ENCODE results near the gene WDR82. TPM values are rescaled to one million over a fixed set of nuclear protein-coding genes. Genes with fewer than 3 reads are reported as not detected.
A peak's percentile ranks its signal among the peaks of the same experiment; 100 is the strongest.

WDR82 gene
- total RNA-seq, 1 donor from 2014 or later: 106 TPM

- Mint-ChIP-seq H3K4me3 (peak overlapping the region; percentile 41), H3K4me1 (peaks cover 74% of the 10 kb centered on the region), H3K27ac (peak overlapping the region; percentile 85), H3K27me3 (peaks cover 2% of the 10 kb centered on the region), H3K9me3 (peaks cover 5% of the 10 kb centered on the region), H3K36me3 (ENCODE audit: low read depth) (peaks cover 54% of the 10 kb centered on the region)
- DNase-seq: no peak
- intact Hi-C loops (cut with micrococcal nuclease): no loop called here
Measured at GRCh38 chr3:52248816-52249547, 29.5 kb downstream of the WDR82 start.

GRCh38 chr3:52248165-52248541 lies 30.3 kb downstream of the WDR82 start:
- Mint-ChIP-seq H3K27me3 (no peaks in the 10 kb centered on the region), H3K4me3 (peak overlapping the region; percentile 90), H3K36me3 (ENCODE audit: low read depth) (peaks cover 48% of the 10 kb centered on the region), H3K9me3 (peaks cover 2% of the 10 kb centered on the region), H3K27ac (peak overlapping the region; percentile 81), H3K4me1 (peaks cover 74% of the 10 kb centered on the region)
- DNase-seq: no peak
- intact Hi-C loops (cut with micrococcal nuclease): no loop called here

- peak overlapping the region; percentile 90 for H3K4me3 Mint-ChIP-seq
- DNase-seq: no peak
- H3K36me3 Mint-ChIP-seq (ENCODE audit: low read depth): peaks cover 45% of the 10 kb centered on the region
- peaks cover 73% of the 10 kb centered on the region for H3K4me1 Mint-ChIP-seq
- H3K9me3 Mint-ChIP-seq: no peaks in the 10 kb centered on the region
- no peaks in the 10 kb centered on the region for H3K27me3 Mint-ChIP-seq
- peak overlapping the region; percentile 91 for H3K27ac Mint-ChIP-seq
- intact Hi-C loops (cut with micrococcal nuclease): no loop called here
Measured at GRCh38 chr3:52247409-52248164, 30.9 kb downstream of the WDR82 start.

GRCh38 chr3:52246728-52247408 lies 31.6 kb downstream of the WDR82 start:
- Mint-ChIP-seq H3K27ac (peak overlapping the region; percentile 91), H3K9me3 (no peaks in the 10 kb centered on the region), H3K36me3 (ENCODE audit: low read depth) (peaks cover 40% of the 10 kb centered on the region), H3K4me3 (peak overlapping the region; percentile 90), H3K4me1 (peaks cover 70% of the 10 kb centered on the region), H3K27me3 (no peaks in the 10 kb centered on the region)
- DNase-seq: peak; percentile 77
- intact Hi-C loops (cut with micrococcal nuclease): no loop called here

- H3K4me1 Mint-ChIP-seq: peaks cover 71% of the 10 kb centered on the region
- intact Hi-C loops (cut with micrococcal nuclease): no loop called here
- peaks cover 37% of the 10 kb centered on the region for H3K36me3 Mint-ChIP-seq (ENCODE audit: low read depth)
Measured at GRCh38 chr3:52246264-52246620, 32.2 kb downstream of the WDR82 start.

GRCh38 chr3:52245322-52246263 lies 32.9 kb downstream of the WDR82 start, which contains the start of gene PPM1M:
Gene PPM1M (plus strand): TSS chr3:52245759. CDS start chr3:52245825, 66 bp downstream.
- H3K4me1 Mint-ChIP-seq: peaks cover 77% of the 10 kb centered on the region
- H3K27me3 Mint-ChIP-seq: no peaks in the 10 kb centered on the region
- DNase-seq: peak; percentile 93
- peak within 1 kb of the TSS; percentile 90 for H3K4me3 Mint-ChIP-seq
- intact Hi-C loops (cut with micrococcal nuclease): no loop called here
- H3K27ac Mint-ChIP-seq: peak within 1 kb of the TSS; percentile 91
- no peaks in the 10 kb centered on the region for H3K9me3 Mint-ChIP-seq
- H3K36me3 Mint-ChIP-seq (ENCODE audit: low read depth): peaks cover 38% of the 10 kb centered on the region

More at GRCh38 chr3:52246264-52246620, 32.2 kb downstream of the WDR82 start:
- H3K4me3 Mint-ChIP-seq: peak overlapping the region; percentile 90
- no peaks in the 10 kb centered on the region for H3K9me3 Mint-ChIP-seq
- no peak for DNase-seq
- H3K27me3 Mint-ChIP-seq: no peaks in the 10 kb centered on the region
- H3K27ac Mint-ChIP-seq: peak overlapping the region; percentile 91

- intact Hi-C loops (cut with micrococcal nuclease): loop anchor here (1.0 kb wide), 1 partner anchor 9 kb away; no protein-coding TSS in a partner anchor
- Mint-ChIP-seq H3K4me3 (peak overlapping the region; percentile 81), H3K4me1 (peaks cover 74% of the 10 kb centered on the region), H3K27me3 (no peaks in the 10 kb centered on the region), H3K27ac (peak overlapping the region; percentile 88), H3K9me3 (no peaks in the 10 kb centered on the region), H3K36me3 (ENCODE audit: low read depth) (peaks cover 29% of the 10 kb centered on the region)
- peak; percentile 72 for DNase-seq
Measured at GRCh38 chr3:52243791-52244628, 34.4 kb downstream of the WDR82 start.

- no peak for DNase-seq
- Mint-ChIP-seq H3K4me1 (peaks cover 65% of the 10 kb centered on the region), H3K27me3 (no peaks in the 10 kb centered on the region), H3K4me3 (peak overlapping the region; percentile 35), H3K9me3 (no peaks in the 10 kb centered on the region), H3K27ac (peak overlapping the region; percentile 83), H3K36me3 (ENCODE audit: low read depth) (peaks cover 13% of the 10 kb centered on the region)
- intact Hi-C loops (cut with micrococcal nuclease): no loop called here
Measured at GRCh38 chr3:52242039-52242438, 36.4 kb downstream of the WDR82 start.

- peak overlapping the region; percentile 99 for H3K27ac Mint-ChIP-seq
- H3K36me3 Mint-ChIP-seq (ENCODE audit: low read depth): peaks cover 11% of the 10 kb centered on the region
- no peaks in the 10 kb centered on the region for H3K9me3 Mint-ChIP-seq
- H3K4me1 Mint-ChIP-seq: peaks cover 61% of the 10 kb centered on the region
- DNase-seq: no peak
- H3K27me3 Mint-ChIP-seq: no peaks in the 10 kb centered on the region
- peak overlapping the region; percentile 93 for H3K4me3 Mint-ChIP-seq
- intact Hi-C loops (cut with micrococcal nuclease): loop anchor here (1.0 kb wide), 1 partner anchor 12 kb away; no protein-coding TSS in a partner anchor
Measured at GRCh38 chr3:52240886-52241370, 37.5 kb downstream of the WDR82 start.

GRCh38 chr3:52240059-52240885 lies 38.2 kb downstream of the WDR82 start:
- Mint-ChIP-seq H3K4me1 (peaks cover 67% of the 10 kb centered on the region), H3K27ac (peak overlapping the region; percentile 99)

GRCh38 chr3:52238761-52239701 lies 39.4 kb downstream of the WDR82 start, which contains the start of gene TWF2:
Gene TWF2 (minus strand): TSS chr3:52239158. CDS start chr3:52239016, 142 bp downstream.
- Mint-ChIP-seq H3K27me3 (no peaks in the 10 kb centered on the region), H3K27ac (peak within 1 kb of the TSS; percentile 99), H3K36me3 (ENCODE audit: low read depth) (peaks cover 17% of the 10 kb centered on the region), H3K4me1 (peaks cover 62% of the 10 kb centered on the region), H3K4me3 (peak within 1 kb of the TSS; percentile 93), H3K9me3 (no peaks in the 10 kb centered on the region)
- DNase-seq: peak; percentile 97
- intact Hi-C loops (cut with micrococcal nuclease): loop anchor here (1.0 kb wide), 3 partner anchors 19 to 49 kb away; partner anchors contain the start of gene WDR82

More at GRCh38 chr3:52240059-52240885, 38.2 kb downstream of the WDR82 start:
- Mint-ChIP-seq H3K27me3 (no peaks in the 10 kb centered on the region), H3K36me3 (ENCODE audit: low read depth) (peaks cover 11% of the 10 kb centered on the region), H3K9me3 (no peaks in the 10 kb centered on the region), H3K4me3 (peak overlapping the region; percentile 93)
- intact Hi-C loops (cut with micrococcal nuclease): loop anchor here (1.0 kb wide), 1 partner anchor 13 kb away; no protein-coding TSS in a partner anchor
- DNase-seq: peak; percentile 86
